OCI-LY3 (cell line): ENCODE results near the gene RPUSD4.

ENCODE experiments used
- CTCF ChIP-seq: fragments of 200-600, 300-600 bp; sonication (generic); IDR thresholded peaks from 2 replicates; pipeline ENCODE4 v1.5.1; 2014; ENCODE audit warnings: antibody characterized with exemption, low read length, low read depth
- EZH2phosphoT487 ChIP-seq: fragments of 200-600 bp; shearing (Covaris generic); IDR thresholded peaks from 2 replicates; pipeline ENCODE4 v1.6.1; 2018; ENCODE audit warnings: antibody characterized with exemption, mixed run types, low read depth

GRCh38 chr11:126163779-126164178, 47.7 kb downstream of the RPUSD4 start:
- TF ChIP-seq CTCF (no peak), EZH2phosphoT487 (no peak)
